Measurements from ENCODE around the gene GMDS.
"Not testable (repeated sequence)": the region's sequence is repeated elsewhere in the genome, so short reads cannot be mapped to it uniquely, and the experiment has no call there.

GMDS gene

DNA sequence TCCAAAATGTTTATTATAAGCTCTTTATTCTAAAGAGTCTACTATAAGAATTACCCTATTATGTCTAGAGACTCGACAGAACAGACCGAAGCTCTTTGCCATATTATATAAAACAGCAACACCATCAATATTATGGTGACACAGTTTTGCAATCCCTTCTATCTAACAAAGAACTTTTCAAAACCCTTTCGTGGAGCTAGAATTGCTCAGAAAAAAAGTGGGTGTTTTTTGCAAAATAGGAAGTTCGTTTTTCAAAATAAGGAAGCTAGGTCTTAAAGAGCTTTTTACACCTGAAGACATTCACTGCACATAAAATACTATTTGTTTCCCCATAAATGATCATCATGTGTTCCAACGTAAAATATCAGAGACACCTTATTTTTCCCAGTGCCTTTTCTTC, 395.7 kb downstream of the GMDS start:
- DNase-seq: no peak

DNA sequence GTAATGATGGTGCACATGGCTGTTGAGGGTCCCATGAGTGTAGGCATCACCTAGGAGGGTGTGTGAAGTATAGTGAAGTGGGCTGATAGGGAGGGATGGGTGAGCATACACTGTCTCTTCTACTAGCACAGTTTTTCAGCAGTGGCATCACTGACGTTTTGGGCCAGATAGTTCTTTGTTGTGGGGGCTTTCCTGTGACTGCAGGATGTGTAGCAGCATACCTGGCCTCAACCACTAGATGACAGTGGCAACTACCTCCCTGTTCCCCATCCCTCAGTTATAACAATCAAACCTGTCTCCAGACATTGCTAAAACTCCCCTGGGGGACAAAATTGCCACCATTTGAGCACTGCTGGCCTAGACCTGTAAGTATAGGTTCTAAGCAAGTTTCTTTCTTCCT, 396.7 kb downstream of the GMDS start:
- no peak for DNase-seq

DNA sequence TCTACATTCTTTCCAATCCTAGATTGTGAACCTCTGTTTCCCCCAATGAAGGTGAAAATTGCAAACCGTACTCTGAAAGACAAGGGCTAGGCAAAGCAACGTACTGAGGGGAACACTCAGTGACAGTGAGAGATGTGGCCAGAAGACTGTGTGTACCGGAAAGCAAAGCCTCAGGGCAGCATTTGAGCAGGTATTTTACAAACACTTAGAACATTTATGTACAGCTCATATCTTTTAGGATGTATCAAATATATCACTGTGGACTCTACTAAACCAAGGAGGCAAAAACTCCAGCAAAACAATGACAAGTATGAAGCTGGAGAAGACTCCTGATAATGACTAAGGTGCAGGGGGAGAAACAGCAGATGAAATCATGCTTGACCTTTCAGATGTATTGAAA, 398.8 kb downstream of the GMDS start:
- DNase-seq: no peak

DNA sequence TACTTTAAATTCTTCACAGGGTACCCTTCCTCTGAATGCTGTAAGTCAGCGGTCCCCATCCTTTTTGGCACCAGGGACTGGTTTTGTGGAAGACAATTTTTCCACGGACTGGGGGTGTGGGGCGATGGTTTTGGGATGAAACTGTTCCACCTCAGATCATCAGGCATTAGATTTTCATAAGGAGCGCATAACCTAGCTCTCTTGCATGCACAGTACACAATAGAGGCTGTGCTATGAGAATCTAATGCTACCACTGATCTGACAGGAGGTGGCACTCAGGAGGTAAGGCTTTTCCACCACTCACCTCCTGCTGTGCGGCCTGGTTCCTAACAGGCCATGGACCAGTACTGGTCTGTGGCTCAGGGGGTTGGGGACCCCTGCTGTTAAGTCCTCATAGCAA, 399.9 kb downstream of the GMDS start:
- DNase-seq: not testable (repeated sequence)

DNA sequence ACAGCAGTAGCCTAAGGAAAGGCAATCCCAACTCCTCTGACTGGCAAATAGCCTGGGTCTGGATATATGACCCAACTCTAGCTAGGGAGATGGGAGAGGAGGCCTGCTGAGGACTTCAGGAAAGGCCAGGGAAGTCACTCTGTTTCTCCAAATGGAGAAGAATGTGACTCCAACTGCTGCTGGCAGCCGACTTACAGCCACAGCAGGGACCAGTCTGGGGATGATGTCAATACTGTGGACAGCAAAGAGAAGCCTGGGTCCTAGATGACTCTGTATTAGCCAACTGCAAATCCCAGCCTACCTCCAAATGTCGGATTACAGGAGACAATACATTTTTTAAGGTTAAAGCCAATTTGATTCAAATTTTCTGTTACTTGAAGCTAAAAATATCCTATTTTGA, 403.1 kb downstream of the GMDS start:
- no peak for DNase-seq

DNA sequence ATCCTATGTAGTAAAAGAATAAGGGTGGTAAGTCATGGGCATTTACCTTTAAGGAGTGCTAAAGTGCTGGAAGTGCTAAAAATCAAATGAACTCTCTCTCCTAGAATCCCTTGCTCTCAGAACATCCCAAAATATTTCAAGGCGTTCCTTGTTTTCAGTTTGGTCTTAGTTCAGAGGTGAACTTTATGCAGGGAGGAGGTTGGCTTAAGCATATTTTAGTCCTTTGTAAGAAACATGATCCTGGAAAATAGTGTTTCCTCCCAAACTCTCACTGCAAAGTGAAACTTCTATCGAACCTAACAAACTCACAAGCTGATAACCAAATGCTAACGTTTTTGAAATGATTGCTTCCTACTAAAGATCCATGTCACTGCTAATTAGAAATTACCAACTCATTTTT, 404.3 kb downstream of the GMDS start:
- DNase-seq: no peak

DNA sequence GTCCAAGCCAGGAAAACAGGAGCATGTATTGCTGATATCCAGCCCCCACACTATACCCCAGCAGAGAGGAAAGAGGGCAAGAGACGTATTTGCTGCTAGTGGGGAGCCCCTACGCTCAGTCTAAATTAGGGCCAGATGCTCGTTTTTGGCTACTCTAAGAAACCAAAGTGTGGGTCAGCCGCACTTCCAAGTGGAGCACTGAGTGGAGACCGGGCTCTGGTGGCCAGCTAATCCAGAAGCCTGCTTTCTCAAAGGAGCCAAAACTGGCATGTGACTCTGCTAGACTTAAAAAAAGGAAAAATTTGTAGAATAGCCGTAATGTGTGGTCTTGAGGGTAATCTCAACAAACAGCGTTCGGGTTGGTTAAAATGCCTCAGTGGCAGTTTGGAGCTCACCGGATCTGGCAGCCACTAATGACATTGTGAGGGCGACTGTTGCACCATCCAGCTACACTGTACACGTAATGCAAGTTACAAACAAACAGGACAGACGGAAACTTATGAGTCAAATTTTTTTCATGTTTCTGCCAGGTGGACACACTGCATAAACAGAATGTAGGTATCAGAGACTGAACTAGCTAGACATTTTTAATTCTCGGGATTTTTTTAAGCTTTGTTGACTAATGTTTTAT, 404.8 kb downstream of the GMDS start:
- no peak for DNase-seq

DNA sequence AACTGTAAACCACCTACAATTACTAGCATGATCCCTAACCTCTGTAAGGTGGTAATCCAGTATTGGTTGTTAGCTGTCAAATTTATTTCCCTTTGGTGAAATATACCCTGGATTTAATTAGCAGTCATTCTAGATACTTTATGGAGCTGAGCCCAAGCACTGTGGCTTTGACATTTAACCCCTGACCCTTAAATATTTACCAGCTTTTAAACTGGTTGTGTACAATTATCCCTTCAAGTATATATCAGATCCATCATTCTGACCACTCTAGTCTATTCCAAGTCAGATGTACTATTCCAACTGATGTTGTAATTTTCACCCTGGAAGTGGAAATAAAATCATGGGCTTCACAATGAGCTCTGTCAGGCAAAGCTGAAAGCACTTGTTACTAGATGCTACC, 406.0 kb downstream of the GMDS start:
- DNase-seq: no peak

DNA sequence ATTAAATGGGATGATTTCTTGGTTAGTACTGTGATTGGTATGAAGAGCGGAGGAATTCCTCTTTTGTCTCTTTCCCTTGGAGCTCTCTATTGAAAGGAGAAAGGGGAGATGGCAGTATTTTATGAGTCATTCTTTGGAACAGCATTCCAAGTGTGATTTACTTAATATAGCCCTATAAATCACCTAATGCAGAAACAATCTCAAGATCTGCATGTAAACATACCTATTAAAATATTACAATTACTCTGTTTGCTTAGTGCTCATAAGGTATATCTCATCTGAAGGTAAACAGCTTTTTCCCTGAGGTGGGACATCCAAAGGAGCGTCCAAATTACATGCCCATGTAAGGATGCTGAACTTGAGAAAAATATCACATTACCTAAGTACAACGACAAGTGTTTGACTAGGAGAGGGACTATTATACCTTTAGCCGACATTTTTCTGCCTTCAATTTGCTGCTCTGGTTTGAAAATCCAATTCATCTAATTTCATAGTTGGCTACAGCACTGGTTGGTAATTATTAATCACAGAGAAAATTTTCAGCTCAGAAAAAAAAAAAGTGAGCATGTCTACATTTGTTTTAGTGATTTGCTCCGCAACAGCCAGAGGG, 406.7 kb downstream of the GMDS start:
- DNase-seq: no peak

DNA sequence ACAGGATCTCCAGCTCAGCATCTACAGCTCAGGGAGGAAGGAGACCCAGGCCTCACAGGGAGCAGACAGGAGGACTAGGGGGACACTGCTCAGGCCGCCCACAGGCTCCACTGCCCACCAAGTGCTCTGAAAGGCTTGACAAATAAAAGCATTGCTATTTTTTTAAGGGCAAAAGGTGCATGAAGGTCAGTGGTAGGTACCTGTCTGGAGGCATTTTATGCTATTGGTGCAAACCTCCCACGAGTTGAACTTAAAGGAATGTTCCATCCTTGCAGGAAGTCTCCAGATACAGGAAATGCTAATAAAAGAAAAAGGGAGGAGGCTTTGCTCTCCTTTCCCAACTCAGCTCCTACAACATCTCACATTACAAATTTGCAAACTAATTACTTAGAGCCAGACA, 407.6 kb downstream of the GMDS start:
- DNase-seq: no peak

DNA sequence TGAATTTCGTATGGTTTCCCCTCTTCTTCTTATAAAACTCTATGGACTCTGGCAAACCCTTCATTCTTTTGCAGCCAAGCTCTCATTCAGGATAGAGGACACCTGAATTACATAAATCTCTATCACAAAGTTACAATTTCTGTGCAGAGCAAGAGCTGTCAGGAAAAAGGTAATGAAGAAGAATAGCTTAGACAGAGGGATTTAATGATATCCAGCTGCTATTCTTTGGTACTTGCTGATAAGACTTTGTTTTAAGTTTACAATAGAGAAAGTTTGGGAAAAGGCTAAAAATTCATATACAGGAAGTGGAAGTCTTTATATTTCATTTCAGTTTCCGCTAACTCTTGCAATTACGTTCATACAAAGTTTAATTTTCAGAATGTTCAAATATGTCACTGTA, 408.7 kb downstream of the GMDS start:
- DNase-seq: no peak

DNA sequence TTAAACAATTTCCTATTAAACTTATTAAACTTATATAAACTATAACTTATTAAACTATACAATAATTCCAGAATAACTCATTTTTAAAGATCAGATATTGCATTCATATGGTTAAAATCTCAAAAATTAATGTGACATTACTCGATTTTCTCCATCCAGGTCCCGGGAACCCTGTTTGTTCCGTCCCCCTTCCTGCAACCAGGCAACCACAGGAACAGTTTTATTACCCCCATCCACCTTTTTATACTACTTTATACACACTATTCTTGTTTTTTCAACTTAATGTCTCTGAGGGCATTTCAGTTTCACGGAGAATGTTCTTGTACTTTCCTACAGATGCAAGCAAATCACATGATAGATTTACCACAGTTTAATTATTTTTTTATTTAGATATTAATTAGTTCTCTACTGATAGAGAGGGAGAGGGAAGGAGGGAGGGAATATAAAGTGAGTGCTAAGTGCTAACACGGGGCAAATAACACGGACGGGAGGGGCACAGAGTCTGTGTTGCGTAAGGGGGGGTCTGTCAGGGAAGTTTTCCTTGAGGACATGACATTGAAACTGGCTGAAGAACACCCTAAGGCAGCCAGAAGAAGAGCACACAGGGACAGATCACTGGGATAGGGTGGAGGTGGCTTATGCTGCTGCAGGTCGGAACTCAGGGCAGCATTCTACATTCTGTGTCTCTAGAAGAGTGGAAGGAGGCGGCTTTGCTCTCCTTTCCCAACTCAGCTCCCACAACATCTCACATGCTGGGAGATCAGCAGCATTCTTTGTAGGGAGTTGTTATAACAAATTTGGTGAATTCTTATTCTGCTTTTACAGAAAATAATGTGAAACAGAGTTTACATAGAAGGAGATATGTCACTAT, 410.5 kb downstream of the GMDS start:
- DNase-seq: no peak

DNA sequence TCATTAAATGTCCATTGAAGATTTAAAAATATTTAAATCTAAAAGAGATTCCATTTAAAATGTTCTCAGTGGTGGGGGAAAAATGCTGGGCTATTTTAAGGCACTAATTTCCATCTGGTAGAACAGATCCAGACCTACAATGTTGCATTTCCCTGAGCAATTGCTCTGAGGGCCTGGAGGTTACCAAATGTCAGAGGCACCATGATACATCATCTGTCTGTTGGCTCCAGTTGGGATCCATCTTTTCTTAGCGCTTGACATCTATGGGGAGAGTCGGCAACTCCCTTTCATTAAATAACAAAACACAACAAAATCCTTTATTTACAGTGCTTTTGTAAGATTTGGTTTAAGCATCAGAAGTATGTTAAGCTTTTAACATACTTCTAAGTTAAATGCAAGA, 411.2 kb downstream of the GMDS start:
- no peak for DNase-seq

DNA sequence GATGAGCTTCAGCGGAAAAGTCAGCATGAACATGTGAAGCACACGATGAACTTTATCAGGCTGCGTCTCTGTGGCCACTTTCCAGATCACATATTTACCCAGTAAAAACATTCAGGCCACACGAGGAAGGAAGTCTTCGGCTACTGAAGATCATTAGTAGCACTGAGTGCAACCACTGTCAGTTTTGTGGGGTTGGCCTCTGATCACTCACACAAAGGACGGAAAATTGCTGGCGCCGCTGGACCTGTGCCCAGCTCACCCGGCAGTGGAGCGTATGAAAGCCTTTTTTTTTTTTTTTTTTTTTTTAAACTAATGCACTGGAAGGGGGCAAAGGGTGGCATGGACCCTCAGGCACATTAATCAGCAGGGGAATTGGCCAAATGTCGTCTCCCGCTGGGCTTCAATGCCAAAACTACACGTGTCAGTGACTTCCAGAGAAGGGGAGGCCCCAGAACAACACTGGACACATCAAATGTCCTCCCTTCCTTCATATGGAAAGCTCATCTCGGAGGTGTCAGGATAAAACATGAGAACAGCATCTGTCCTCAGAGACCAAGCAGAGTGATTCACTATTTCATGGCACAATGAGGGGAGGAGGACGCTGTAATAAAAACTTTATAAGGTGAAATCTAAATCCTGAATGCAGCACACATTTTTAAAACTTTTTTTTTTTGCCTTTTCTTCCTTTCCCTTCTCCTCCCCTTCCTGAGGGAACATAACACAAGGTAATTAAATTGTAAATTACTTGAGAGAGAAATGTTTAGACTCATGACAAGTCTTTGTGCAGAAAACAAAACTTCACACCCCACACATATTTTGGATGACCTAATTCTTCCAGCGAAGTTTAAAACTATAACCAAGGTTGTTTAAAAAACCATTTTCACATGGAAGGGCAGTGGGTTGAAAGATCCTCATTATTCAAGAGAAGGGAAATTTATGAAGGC, 412.3 kb downstream of the GMDS start:
- no peak for DNase-seq

DNA sequence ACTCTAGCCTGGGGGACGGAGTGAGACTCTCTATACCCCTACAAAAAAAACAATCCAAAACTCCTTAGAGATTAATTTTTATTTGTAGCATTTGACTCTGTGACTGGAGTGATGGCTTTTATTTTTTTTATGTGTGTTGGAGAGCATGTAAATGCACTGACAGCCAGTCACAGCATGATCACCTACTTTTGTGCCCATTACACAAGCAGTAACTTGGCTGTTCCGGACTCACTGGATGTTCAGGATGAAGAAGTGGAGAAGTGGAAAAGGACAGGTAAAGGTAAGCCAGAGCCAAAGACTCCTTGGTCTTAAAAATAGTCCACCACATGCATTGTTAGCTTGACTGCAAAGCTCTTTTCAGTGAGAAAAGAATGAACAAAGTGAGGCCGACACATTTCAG, 413.0 kb downstream of the GMDS start:
- no peak for DNase-seq

DNA sequence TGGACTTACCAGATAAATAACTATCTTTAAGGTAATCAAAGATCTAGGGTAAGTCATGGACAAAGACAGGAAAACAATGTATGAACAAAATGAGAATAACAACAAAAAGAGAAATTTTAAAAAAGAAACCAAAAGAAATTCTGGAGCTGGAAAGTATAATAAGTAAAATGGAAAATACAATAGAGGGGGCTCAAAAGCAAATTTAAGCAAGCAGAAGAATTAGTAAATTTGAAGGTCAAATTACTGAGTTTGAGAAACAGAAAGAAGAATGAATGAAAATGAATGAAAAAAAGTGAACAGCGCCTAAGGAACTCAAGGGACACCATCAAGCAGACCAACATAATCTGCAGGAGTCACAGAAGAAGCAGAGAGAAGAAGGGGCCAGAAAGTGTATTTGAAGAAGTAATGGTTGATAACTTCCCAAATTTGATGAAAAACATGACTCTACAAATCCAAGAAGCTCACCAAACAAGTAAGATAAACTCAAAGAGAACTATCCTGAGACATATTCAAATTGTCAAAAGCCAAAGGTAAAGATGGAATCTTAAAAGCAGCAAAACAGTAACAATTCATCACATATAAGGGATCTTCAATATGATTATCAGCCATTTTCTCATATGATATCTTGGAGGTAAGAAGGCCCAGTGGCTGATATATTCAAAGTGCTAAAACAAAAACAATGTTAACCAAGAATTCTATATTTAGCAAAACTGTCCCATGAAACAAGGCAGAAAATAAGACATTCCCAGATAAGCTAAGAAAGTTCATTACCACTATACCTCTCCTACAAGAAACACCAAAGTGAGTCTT, 417.2 kb downstream of the GMDS start:
- DNase-seq: no peak

DNA sequence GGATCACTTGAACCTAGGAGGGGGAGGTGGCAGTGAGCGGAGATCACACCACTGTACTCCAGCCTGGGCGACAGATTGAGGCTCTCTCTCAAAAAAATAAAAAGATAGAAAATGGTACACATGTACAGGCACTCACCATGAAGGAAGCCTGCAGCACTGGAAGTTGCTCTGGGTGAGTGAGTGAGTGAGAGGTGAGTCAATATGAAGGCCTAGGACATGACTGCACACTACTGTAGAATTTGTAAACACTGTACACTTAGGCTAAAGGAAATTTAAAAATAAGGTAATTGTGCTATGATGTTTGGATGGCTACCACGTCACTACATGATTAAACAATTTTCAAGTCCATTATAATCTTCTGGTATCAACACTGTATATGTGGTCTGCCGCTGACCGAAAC, 419.5 kb downstream of the GMDS start:
- no peak for DNase-seq

DNA sequence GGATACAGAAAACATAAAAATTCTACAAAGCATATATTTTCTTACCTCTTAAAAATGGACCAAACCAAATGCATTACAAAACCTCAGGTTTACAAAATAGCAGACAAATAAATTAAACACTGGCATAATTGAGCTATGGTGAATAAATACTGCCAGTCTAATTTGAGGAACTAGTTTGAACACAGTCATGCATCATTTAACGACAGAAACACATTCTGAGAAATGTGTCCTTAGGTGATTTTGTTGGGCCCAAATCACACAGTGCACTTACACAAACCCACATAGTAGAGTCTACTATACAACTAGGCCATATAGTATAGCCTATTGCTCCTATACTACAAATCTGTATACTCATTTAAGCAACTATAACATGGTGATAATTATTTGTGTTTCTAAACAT, 420.1 kb downstream of the GMDS start:
- no peak for DNase-seq

DNA sequence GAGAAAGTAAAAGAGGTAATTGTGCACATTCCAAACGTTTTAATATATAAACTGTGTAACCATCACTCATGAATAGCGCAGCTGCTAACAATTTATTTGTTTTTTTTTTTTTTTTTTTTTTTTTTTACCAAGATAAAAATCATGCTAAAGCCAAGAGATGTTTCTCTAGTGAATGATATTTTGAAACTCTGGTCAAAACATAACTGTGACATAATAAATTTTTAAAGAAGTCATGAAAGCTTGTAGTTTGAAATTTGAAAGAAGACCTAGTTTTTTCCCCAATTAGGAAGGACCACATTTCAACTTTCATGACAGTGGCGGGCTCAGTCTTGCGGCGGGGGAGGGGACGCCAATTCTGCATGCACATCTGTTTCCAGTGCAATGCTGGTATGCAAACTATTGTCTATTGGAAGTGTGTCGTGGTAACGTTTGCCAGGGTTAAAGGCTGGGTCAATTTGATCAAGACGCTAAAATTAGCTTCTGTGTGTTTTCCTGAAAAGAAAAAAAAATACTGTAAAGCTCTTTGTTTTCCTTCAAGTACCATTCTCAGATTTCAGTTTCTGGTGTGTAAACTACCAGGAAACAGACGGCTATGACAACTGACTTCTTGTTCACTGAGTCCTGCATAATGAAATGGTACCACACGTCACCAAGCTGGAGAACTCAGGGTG, 423.8 kb downstream of the GMDS start:
- no peak for DNase-seq

DNA sequence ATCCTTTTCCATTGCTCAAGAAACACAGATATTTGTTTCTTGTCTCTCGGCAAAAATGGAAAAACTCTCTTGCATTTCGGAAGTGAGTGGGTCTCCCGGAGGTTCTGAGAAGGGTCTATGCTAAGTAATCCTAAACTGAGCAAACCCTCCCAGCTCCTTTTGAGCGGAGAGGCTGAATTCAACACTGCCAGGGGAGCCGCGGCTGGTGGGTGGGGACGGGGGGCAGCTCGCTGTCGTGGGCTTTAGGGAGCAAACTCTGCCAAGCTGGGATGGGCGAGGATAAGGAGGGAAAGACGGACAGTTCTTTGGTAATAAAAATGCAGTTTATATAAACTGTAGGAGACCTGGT, 424.3 kb downstream of the GMDS start:
- DNase-seq: no peak

DNA sequence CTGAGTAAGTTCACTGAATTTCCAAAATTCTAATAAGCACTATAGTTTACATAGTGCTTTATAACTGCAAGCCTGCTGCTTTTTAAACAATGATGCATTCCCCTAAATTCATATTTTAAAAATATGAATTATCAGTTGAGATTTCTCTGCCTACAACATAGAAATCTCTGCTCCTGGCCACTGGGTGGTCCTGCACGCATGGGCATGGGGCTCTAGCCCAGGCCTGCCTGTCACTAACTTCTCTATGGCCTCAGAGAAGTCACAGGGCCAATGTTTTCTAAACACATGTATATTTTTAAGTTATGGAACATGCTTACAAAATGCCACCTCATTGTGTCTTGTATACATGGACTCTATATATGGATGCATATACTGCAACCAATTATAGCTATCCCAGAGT, 424.7 kb downstream of the GMDS start:
- DNase-seq: no peak

DNA sequence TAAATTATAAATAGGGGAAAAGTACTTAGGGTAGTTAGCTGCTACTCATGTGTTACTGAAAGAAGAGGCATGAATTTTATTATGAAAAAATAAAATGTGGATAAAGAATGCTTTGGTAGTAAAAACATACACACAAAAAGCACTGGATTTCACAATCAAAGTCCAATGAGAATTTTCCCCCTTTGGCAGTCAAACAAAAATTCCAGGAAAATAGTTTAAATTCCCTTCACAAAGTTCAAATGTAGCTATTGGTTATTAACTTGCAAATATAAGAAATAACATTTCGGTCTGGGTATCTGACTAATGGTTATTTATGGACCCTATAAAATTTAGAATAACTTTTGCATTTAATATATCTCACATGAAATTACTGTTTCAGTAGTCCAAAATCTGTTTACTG, 425.2 kb downstream of the GMDS start:
- no peak for DNase-seq

Measured in 8988T (cell line).